CD8-positive, alpha-beta memory T cell (primary cell): ENCODE data around the gene KLF15. TPM values are rescaled to one million over a fixed set of nuclear protein-coding genes. Genes with fewer than 3 reads are reported as not detected.

Experiments
- CTCF ChIA-PET: fragments of 350-600 bp; sonication (Branson Sonifier 250); formaldehyde crosslinking; loops from one replicate; lab custom pipeline; 2021; ENCODE audit warnings: antibody characterized with exemption; lab: Charles Lee
- POLR2A ChIA-PET: fragments of 350-600 bp; sonication (Branson Sonifier 250); formaldehyde crosslinking; loops from one replicate; lab custom pipeline; 2021; ENCODE audit warnings: antibody characterized with exemption; lab: Charles Lee
- DNase-seq, 5 donors: peaks; one replicate each; pipeline versions ENCODE4 v3.0.0 to v3.0.0-alpha.2; 2020 to 2022; ENCODE audit warnings: mixed read lengths in 1 of 5
- H3K27ac ChIP-seq: one replicate; pipeline ENCODE4 v1.7.0; 2013; ENCODE audit warnings: low read depth, mild to moderate bottlenecking, low read length, moderate library complexity
- H3K27me3 ChIP-seq: 2 replicates; pipeline ENCODE4 v1.7.0; 2013; ENCODE audit warnings: low read length, mild to moderate bottlenecking; ENCODE audit not compliant: insufficient read depth, poor library complexity, severe bottlenecking
- H3K36me3 ChIP-seq: 2 replicates; pipeline ENCODE4 v1.7.0; 2013; ENCODE audit warnings: mild to moderate bottlenecking, low read length, moderate library complexity; ENCODE audit not compliant: insufficient read depth
- H3K4me1 ChIP-seq: 2 replicates; pipeline ENCODE4 v1.7.0; 2013; ENCODE audit warnings: mild to moderate bottlenecking, low read length, moderate library complexity; ENCODE audit not compliant: insufficient read depth
- H3K4me3 ChIP-seq: 2 replicates; pipeline ENCODE4 v1.7.0; 2013; ENCODE audit warnings: mild to moderate bottlenecking, low read length
- H3K9me3 ChIP-seq: 2 replicates; pipeline ENCODE4 v1.7.0; 2013; ENCODE audit warnings: mild to moderate bottlenecking, low read length
- H3K27ac Mint-ChIP-seq, 8 donors: one replicate each; pipeline ENCODE4 v1.8.0; 2020 to 2021; ENCODE audit warnings: mixed read lengths in 8 of 8, mild to moderate bottlenecking in 6 of 8, inconsistent platforms in 3 of 8, moderate library complexity in 3 of 8
- H3K27me3 Mint-ChIP-seq, 2 donors: one replicate each; pipeline ENCODE4 v1.8.0; 2020 to 2021; ENCODE audit warnings: mixed read lengths in 2 of 2, mild to moderate bottlenecking in 1 of 2, moderate library complexity in 1 of 2
- H3K36me3 Mint-ChIP-seq, 3 donors: one replicate each; pipeline ENCODE4 v1.8.0; 2020 to 2021; ENCODE audit warnings: mixed read lengths in 3 of 3, inconsistent platforms in 1 of 3, mild to moderate bottlenecking in 1 of 3
- H3K4me1 Mint-ChIP-seq, 3 donors: one replicate each; pipeline ENCODE4 v1.8.0; 2020 to 2021; ENCODE audit warnings: mixed read lengths in 3 of 3, inconsistent platforms in 1 of 3, mild to moderate bottlenecking in 1 of 3
- H3K4me3 Mint-ChIP-seq, 7 donors: one replicate each; pipeline ENCODE4 v1.8.0; 2020 to 2021; ENCODE audit warnings: mixed read lengths in 7 of 7, mild to moderate bottlenecking in 6 of 7, moderate library complexity in 4 of 7, inconsistent platforms in 2 of 7
- H3K9me3 Mint-ChIP-seq, 5 donors: one replicate each; pipeline ENCODE4 v1.8.0; 2020 to 2022; ENCODE audit warnings: mixed read lengths in 5 of 5, mild to moderate bottlenecking in 3 of 5, moderate library complexity in 2 of 5, inconsistent platforms in 1 of 5
- polyA plus RNA-seq: library from polyadenylated mRNA; unstranded; fragments of 300-500 nt; fragmentation: Illumina TruSeq; gene quantifications from one replicate; pipeline ENCODE4 v1.2.3, GENCODE V29; 2021
- total RNA-seq, 2 experiments: library from RNA; stranded (reverse); gene quantifications; one replicate each; pipeline ENCODE4 v1.2.3, GENCODE V29; 2021

The KLF15 gene
- total and polyA plus RNA-seq, 3 experiments from 2014 or later: 0.11 to 0.18 TPM; not detected in 1

GRCh38 chr3:126378341-126378751 is 21.1 kb upstream of the KLF15 start:
- CTCF ChIA-PET: no interaction called here
- POLR2A ChIA-PET: no interaction called here
- H3K36me3 Mint-ChIP-seq: peaks cover 0 to 1% (median 0%) of the 10 kb centered on the region in 3 donors

DNA sequence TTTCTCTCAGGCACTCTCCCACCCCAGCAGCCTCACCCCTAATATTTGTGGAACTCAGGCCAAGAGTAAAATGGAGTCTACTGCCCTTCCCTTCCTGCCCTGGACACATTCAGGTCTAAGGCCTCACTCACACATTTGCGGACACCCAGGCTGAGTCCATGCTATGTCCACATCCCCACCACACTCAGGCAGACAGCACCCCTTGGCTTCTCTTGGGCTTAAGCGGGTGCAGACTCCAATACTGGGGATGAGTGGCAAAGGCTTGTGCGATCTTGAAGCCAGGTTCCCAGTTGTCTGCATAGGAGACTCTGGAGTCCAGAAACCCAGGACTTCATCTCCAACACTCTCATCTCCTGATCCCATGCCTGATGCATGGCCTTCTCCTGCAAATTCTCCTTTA is 20.0 kb upstream of the KLF15 start:
- Mint-ChIP-seq H3K4me3 (no peak overlapping the region), H3K27ac (no peak overlapping the region), H3K9me3 (no peaks in the 10 kb centered on the region), H3K4me1 (no peaks in the 10 kb centered on the region), H3K27me3 (peaks cover 7 to 25% of the 10 kb centered on the region in 2 donors), H3K36me3 (peaks cover 0 to 1% (median 0%) of the 10 kb centered on the region in 3 donors)
- H3K27ac ChIP-seq: no peak overlapping the region
- H3K4me3 ChIP-seq: no peak overlapping the region
- H3K27me3 ChIP-seq: no peaks in the 10 kb centered on the region
- no peak for DNase-seq
- ChIA-PET CTCF (no interaction called here), POLR2A (no interaction called here)
- H3K4me1 ChIP-seq: no peaks in the 10 kb centered on the region
- H3K36me3 ChIP-seq: no peaks in the 10 kb centered on the region
- H3K9me3 ChIP-seq: no peaks in the 10 kb centered on the region

More at GRCh38 chr3:126378341-126378751, 21.1 kb upstream of the KLF15 start:
- Mint-ChIP-seq H3K27me3 (peaks cover 8 to 32% of the 10 kb centered on the region in 2 donors), H3K4me1 (no peaks in the 10 kb centered on the region), H3K4me3 (no peak overlapping the region), H3K9me3 (peaks cover 0 to 4% (median 3%) of the 10 kb centered on the region in 5 donors), H3K27ac (no peak overlapping the region)
- Histone ChIP-seq H3K4me1 (no peaks in the 10 kb centered on the region), H3K27ac (no peak overlapping the region), H3K36me3 (no peaks in the 10 kb centered on the region), H3K4me3 (no peak overlapping the region), H3K27me3 (no peaks in the 10 kb centered on the region), H3K9me3 (no peaks in the 10 kb centered on the region)
- no peak for DNase-seq

DNA sequence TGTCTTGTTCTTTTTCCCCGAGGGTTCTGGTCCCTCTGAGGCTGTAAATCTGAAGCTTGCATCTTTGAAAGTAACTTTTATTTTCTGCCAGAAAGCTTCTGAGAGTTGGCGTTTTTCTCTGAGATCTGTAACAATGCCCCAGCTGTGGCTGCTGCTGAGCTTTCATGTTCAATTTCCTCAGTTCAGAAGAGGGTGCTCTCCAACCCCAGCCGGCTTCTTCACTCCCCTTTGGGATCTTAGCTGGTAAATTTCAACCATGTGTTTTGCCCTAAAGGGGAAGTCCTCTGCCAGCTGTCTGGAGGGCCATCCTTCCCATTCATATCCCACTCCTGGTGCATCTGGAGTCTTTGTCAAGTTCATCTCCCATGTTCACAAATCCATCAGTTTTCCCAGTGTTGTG is 19.2 kb upstream of the KLF15 start:
- Histone ChIP-seq H3K4me1 (no peaks in the 10 kb centered on the region), H3K4me3 (no peak overlapping the region), H3K27me3 (no peaks in the 10 kb centered on the region), H3K27ac (no peak overlapping the region), H3K36me3 (no peaks in the 10 kb centered on the region), H3K9me3 (no peaks in the 10 kb centered on the region)
- H3K9me3 Mint-ChIP-seq: no peaks in the 10 kb centered on the region
- no peak overlapping the region for H3K4me3 Mint-ChIP-seq
- H3K4me1 Mint-ChIP-seq: no peaks in the 10 kb centered on the region
- H3K36me3 Mint-ChIP-seq: peaks cover 0 to 1% (median 0%) of the 10 kb centered on the region in 3 donors
- DNase-seq: no peak
- H3K27ac Mint-ChIP-seq: no peak overlapping the region
- POLR2A ChIA-PET: no interaction called here
- CTCF ChIA-PET: no interaction called here
- H3K27me3 Mint-ChIP-seq: peaks cover 7 to 23% of the 10 kb centered on the region in 2 donors

DNA sequence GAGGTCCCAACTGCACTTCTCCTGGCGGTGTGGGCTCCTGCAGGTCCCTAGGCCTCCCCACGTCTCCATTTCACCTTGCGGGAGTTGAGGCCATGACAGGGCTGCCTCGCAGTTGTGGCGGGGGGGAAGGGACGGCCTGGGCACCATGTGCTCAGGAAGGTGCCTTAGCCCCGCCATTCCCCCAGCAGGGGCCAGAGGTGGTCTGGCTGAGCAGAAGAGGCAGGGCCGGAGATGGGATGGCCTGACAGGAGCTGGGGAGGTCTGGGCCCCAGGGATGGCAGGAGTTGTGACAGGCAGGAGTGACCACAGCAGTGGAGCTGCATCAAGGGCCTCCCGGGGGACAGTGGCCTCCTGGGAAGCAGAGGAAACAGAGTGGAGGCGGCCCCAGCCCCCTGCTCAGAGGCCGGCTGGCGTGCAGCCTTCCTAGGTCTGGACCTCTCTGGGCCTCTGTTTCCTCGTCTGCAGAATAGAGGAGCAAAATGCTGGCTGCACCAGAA is 18.7 kb upstream of the KLF15 start:
- Histone ChIP-seq H3K36me3 (no peaks in the 10 kb centered on the region), H3K9me3 (no peaks in the 10 kb centered on the region), H3K27ac (no peak overlapping the region), H3K4me3 (no peak overlapping the region), H3K4me1 (no peaks in the 10 kb centered on the region), H3K27me3 (no peaks in the 10 kb centered on the region)
- ChIA-PET POLR2A (no interaction called here), CTCF (no interaction called here)
- H3K36me3 Mint-ChIP-seq: peaks cover 0 to 1% (median 0%) of the 10 kb centered on the region in 3 donors
- no peak for DNase-seq
- H3K4me1 Mint-ChIP-seq: no peaks in the 10 kb centered on the region
- peaks cover 3 to 19% of the 10 kb centered on the region in 2 donors for H3K27me3 Mint-ChIP-seq
- no peak overlapping the region for H3K27ac Mint-ChIP-seq
- H3K9me3 Mint-ChIP-seq: no peaks in the 10 kb centered on the region
- no peak overlapping the region for H3K4me3 Mint-ChIP-seq

DNA sequence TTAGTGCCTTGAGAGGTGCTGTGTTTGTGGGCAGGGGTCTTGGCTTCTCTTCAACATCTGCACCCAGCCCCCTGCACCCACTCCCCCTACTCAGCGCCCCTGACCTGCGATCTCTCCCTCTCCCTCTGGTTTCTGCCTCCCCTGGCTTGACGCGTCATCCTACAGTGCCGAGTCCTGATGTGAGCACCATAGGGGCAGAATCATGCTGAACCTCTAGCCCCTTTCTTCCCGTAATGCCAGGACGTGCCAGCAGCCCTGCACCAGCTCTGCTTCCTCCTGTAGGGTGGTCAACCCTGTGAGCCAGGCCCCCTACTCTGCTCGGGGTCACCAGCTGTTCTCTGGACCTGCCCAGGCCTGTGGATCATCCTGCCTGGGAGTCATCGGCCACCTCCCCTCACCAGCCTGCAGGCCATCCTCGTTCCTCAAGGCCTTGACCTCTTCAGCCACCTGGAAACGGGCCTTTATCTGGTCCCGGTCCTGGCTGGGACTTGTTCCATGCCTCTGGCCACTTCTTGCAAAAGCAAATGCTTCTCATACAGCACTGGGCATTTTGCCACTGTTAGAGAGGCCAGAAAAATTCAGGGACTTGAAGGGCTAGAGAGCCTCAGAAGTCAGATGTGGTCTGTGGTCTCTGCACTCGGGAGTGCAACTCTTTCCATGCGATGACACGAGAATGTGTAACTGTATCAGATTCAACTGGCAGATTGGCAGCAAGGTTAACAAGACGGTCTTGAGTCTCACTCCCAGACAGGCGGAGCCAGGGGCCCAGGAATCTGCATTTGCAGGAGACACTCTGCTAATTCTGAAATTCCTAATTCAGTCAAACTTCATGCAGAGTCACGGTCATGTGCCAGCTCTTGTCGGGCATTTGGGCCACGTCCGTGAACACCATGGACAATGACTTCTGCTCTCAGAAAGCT is 16.7 kb upstream of the KLF15 start:
- Histone ChIP-seq H3K27ac (no peak overlapping the region), H3K4me1 (no peaks in the 10 kb centered on the region), H3K36me3 (no peaks in the 10 kb centered on the region), H3K9me3 (no peaks in the 10 kb centered on the region), H3K27me3 (no peaks in the 10 kb centered on the region), H3K4me3 (no peak overlapping the region)
- Mint-ChIP-seq H3K27me3 (peaks cover 3 to 10% of the 10 kb centered on the region in 2 donors), H3K36me3 (peaks cover 0 to 1% (median 0%) of the 10 kb centered on the region in 3 donors), H3K4me3 (no peak overlapping the region), H3K9me3 (peaks cover 0 to 1% (median 0%) of the 10 kb centered on the region in 5 donors), H3K27ac (peak overlapping the region in 1 of 8 donors; percentile 39), H3K4me1 (no peaks in the 10 kb centered on the region)
- POLR2A ChIA-PET: no interaction called here
- CTCF ChIA-PET: no interaction called here
- DNase-seq: no peak

DNA sequence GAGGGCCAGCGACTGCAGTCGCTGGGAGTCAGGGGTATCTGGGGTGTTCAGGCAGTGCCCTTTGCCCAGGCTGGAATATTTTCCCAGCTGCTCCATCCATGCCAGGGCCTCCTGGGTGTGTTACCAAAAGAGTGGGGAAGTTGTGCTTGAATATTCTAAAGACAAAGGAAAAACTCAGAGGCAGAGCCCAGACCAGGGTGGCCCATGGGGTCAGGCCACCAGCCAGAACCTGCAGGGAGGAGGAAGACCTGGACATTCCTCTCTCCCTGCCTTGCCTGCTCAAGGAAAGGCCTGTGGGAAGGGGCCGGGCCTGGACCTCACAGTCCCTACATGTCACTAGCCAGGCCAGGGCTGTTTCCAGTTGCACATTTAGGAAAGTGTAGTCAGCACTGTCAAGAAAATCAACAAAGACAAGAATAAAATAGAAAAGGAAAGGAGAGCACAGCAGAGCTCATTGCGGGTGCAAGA is 16.0 kb upstream of the KLF15 start:
- Histone ChIP-seq H3K4me1 (no peaks in the 10 kb centered on the region), H3K36me3 (no peaks in the 10 kb centered on the region), H3K27ac (no peak overlapping the region), H3K27me3 (no peaks in the 10 kb centered on the region), H3K4me3 (no peak overlapping the region), H3K9me3 (no peaks in the 10 kb centered on the region)
- ChIA-PET POLR2A (no interaction called here), CTCF (no interaction called here)
- Mint-ChIP-seq H3K36me3 (peaks cover 0 to 1% (median 0%) of the 10 kb centered on the region in 3 donors), H3K4me3 (no peak overlapping the region), H3K4me1 (no peaks in the 10 kb centered on the region), H3K27ac (no peak overlapping the region), H3K9me3 (peaks cover 0 to 1% (median 0%) of the 10 kb centered on the region in 5 donors), H3K27me3 (peaks cover 0 to 5% of the 10 kb centered on the region in 2 donors)
- DNase-seq: no peak

GRCh38 chr3:126372413-126373145 is 15.4 kb upstream of the KLF15 start:
- POLR2A ChIA-PET: no interaction called here
- CTCF ChIA-PET: no interaction called here
- H3K4me3 Mint-ChIP-seq: no peak overlapping the region
- H3K27ac ChIP-seq: no peak overlapping the region
- no peak overlapping the region for H3K4me3 ChIP-seq
- no peaks in the 10 kb centered on the region for H3K4me1 Mint-ChIP-seq
- H3K27ac Mint-ChIP-seq: no peak overlapping the region
- no peaks in the 10 kb centered on the region for H3K27me3 ChIP-seq
- peaks cover 0 to 1% (median 0%) of the 10 kb centered on the region in 3 donors for H3K36me3 Mint-ChIP-seq
- DNase-seq: no peak
- H3K27me3 Mint-ChIP-seq: peaks cover 0 to 5% of the 10 kb centered on the region in 2 donors
- peaks cover 0 to 1% (median 0%) of the 10 kb centered on the region in 5 donors for H3K9me3 Mint-ChIP-seq
- no peaks in the 10 kb centered on the region for H3K4me1 ChIP-seq
- H3K9me3 ChIP-seq: no peaks in the 10 kb centered on the region
- no peaks in the 10 kb centered on the region for H3K36me3 ChIP-seq
